ENCODE data around the gene CLCNKA.

Gene CLCNKA

DNA sequence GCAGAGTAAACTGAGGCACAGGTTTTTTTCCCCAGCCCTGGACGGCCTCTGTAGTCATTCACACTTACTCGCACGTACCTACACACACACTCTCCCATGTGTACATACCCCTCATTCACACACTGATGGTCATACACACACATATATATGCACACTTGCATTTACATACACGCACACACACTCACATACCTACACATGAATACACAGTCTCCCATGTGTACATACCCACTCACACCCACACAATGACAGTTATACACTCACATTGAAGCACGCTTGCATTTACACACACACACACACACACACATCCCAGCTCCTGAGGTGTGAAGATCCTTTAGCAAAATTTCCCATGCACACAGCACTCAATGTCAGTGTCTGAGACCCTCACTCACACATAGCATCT is 52.4 kb downstream of the CLCNKA start:
- no peak overlapping the region for H3K27ac ChIP-seq
- H3K27me3 ChIP-seq, result peaks cover 0 to 4% of the 10 kb centered on the region in 2 donors
- TF ChIP-seq, protein P1, sequence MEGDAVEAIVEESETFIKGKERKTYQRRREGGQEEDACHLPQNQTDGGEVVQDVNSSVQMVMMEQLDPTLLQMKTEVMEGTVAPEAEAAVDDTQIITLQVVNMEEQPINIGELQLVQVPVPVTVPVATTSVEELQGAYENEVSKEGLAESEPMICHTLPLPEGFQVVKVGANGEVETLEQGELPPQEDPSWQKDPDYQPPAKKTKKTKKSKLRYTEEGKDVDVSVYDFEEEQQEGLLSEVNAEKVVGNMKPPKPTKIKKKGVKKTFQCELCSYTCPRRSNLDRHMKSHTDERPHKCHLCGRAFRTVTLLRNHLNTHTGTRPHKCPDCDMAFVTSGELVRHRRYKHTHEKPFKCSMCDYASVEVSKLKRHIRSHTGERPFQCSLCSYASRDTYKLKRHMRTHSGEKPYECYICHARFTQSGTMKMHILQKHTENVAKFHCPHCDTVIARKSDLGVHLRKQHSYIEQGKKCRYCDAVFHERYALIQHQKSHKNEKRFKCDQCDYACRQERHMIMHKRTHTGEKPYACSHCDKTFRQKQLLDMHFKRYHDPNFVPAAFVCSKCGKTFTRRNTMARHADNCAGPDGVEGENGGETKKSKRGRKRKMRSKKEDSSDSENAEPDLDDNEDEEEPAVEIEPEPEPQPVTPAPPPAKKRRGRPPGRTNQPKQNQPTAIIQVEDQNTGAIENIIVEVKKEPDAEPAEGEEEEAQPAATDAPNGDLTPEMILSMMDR (IDR thresholded peaks at IDR 0.05), result no peak
- intact Hi-C loops (cut with DNase I; ENCODE audit: low total_unique reads), result no loop called here
- H3K4me1 ChIP-seq, result peaks cover 4 to 44% (median 32%) of the 10 kb centered on the region in 4 donors
- H3K4me3 ChIP-seq, result no peak overlapping the region
- H3K9me3 ChIP-seq, result no peaks in the 10 kb centered on the region
- H3K36me3 ChIP-seq, result no peaks in the 10 kb centered on the region
- no peak for DNase-seq

DNA sequence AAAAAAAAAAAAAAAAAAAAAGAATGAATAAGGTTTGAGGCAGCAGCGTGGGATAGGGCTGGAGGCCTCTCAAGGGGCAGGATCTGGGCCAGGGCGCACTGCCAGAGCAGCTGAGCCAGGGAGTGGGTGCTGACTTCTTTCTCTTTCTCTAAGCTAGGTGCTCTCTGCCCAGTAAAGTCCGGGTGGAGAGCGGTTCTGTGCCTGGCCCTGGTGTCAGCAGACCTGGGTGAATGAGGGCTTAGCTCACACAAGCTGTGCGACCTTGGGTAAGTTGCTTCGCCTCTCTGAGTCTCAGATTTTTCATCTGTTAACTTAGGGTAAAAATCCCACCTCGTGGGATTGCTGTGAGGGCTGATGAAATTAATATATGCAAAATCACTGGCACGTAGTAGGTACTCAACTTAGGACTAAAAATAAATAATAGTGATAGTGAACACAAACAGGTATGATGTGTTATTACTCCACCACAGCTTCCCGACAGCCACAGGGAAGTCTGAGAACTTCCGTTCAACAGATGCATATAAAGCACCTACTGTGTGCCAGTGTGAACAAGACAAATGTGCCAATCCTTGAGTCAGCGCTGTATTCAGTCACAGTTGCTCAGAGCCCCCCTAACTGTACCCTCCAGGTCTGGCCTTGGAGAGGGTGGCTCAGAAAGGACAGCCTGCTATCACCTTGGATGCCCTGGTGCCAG is 53.6 kb downstream of the CLCNKA start:
- Histone ChIP-seq H3K9me3 (no peaks in the 10 kb centered on the region), H3K4me1 (peaks cover 4 to 47% (median 33%) of the 10 kb centered on the region in 4 donors), H3K36me3 (no peaks in the 10 kb centered on the region), H3K4me3 (no peak overlapping the region), H3K27me3 (peaks cover 0 to 4% of the 10 kb centered on the region in 2 donors), H3K27ac (peak overlapping the region in 1 of 2 donors; percentile 38)
- intact Hi-C loops (cut with DNase I; ENCODE audit: low total_unique reads), result loop anchor here (5.0 kb wide), 2 partner anchors 67 to 167 kb away; no protein-coding TSS in a partner anchor
- DNase-seq, result peak; percentile 57 to 90
- TF ChIP-seq, protein P1 (IDR thresholded peaks at IDR 0.05), result no peak

DNA sequence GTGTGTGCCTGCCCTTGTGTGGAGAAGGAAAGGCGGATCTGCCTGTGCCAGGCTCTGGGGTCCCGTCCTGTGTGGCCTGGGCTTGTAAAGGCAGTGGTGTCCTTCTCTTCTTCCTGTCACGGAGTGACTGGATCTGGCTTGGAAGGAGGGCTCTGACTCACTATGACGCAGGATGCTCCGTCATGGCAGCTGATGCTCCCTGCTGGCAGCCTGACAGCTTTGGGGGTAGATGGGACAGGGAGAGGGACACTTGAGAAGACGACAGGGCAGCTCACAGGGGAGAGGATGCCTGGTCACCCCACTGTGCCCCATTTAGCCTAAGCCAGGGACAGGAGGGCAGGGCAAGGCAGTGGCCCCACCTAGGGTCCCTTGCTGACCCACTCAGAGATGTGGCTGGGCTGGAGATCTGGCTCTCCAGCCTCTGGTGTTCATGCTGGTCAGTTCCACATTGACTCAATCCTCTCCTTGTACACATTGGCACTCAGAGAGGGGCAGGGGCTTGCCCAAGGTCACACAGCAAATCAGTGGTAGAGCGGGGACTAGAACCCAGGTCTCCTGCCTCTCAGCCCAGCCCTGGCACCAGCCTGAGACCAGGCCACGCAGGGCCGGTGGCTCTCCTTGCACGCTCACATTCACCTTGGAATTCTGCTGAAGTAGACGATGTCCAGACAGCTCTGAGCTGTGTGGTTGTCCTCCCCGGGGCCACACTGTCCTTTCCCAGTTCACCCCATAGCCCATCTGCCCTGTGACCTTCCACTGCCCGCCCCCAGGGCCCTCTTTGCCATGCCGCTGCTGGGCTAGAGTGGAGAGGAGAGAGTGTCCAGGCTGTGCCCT is 54.4 kb downstream of the CLCNKA start:
- H3K9me3 ChIP-seq, result no peaks in the 10 kb centered on the region
- peaks cover 0 to 4% of the 10 kb centered on the region in 2 donors for H3K27me3 ChIP-seq
- intact Hi-C loops (cut with DNase I; ENCODE audit: low total_unique reads), result loop anchor here (5.0 kb wide), 2 partner anchors 66 to 166 kb away; no protein-coding TSS in a partner anchor
- H3K27ac ChIP-seq, result peak overlapping the region in 1 of 2 donors; percentile 38
- TF ChIP-seq, protein P1 (IDR thresholded peaks at IDR 0.05), result no peak
- H3K4me1 ChIP-seq, result peaks cover 4 to 47% (median 33%) of the 10 kb centered on the region in 4 donors
- DNase-seq, result peak in 1 of 2 donors; percentile 82
- H3K4me3 ChIP-seq, result no peak overlapping the region
- no peaks in the 10 kb centered on the region for H3K36me3 ChIP-seq

DNA sequence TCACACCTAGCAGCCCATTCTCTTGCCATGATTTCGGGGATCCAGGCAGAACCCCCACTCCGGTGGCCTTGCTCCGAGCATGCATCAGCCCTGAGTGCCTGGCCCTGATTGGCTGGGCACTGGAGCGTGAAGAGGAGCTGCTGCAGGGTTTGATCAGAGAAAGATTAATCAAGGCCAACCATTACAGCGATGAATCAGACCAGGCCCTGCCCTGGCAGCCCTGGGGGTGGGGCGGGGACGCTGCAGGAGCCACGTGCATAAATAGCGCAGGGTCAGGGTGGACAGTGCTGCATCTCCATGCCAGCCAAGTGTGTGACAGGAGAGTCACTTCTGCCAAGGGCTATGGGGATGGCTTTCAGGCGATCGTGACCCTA is 55.0 kb downstream of the CLCNKA start:
- H3K4me3 ChIP-seq, result no peak overlapping the region
- no peak for DNase-seq
- intact Hi-C loops (cut with DNase I; ENCODE audit: low total_unique reads), result loop anchor here (5.0 kb wide), 2 partner anchors 65 to 165 kb away; no protein-coding TSS in a partner anchor

More for the DNA sequence above, 55.0 kb downstream of the CLCNKA start:
- Histone ChIP-seq H3K27ac (peak overlapping the region in 1 of 2 donors; percentile 38), H3K36me3 (no peaks in the 10 kb centered on the region), H3K9me3 (no peaks in the 10 kb centered on the region), H3K27me3 (peaks cover 0 to 4% of the 10 kb centered on the region in 2 donors), H3K4me1 (peaks cover 4 to 47% (median 33%) of the 10 kb centered on the region in 4 donors)
- TF ChIP-seq, protein P1 (IDR thresholded peaks at IDR 0.05), result no peak
